Middle frontal gyrus (tissue), 1 donor: Measurements from ENCODE around the gene PTK7.
"Not testable (repeated sequence)": the region's sequence is repeated elsewhere in the genome, so short reads cannot be mapped to it uniquely, and the experiment has no call there.

Source experiments
- DNase-seq: peaks from one replicate; pipeline ENCODE4 v3.0.0-alpha.2; 2015; ENCODE audit warnings: low spot score; ENCODE audit errors: extremely low spot score

Gene PTK7

DNA sequence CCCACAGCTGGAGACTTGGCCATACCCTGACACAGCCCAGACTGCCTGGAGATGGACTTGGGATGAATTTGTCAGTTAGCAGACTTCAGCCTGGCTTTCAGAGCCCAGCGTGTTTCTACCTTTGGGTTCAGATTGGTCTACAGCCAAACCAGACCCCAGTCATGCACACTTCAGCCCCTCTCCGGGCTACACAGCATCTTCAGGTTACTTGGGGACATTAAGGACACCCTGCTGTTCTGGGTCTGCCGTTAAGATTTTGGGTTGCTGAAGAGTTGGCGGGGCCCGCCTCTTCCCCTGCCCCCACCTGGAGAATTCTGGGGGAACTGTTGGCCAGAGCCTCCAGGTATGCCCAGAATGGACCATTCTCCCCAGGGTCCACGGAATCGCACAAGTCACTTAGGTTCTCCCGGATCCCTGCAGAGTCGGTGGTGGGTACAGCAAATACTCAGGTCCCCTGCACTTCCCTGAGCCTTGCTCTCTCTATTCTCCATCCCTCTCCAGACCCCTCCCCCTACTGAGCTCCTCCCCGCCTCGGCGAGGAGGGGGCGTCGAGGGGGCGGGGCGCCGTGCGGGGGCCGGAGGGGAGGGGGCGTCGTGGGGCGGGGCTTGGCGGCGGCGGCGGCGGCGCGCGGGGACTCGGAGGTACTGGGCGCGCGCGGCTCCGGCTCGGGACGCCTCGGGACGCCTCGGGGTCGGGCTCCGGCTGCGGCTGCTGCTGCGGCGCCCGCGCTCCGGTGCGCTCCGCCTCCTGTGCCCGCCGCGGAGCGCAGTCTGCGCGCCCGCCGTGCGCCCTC is at the start of gene PTK7:
Gene PTK7 (plus strand): TSS at position 645 of the 794 bp plus-strand sequence. CDS start 175 bp downstream, outside the sequence.
- DNase-seq, result no peak

DNA sequence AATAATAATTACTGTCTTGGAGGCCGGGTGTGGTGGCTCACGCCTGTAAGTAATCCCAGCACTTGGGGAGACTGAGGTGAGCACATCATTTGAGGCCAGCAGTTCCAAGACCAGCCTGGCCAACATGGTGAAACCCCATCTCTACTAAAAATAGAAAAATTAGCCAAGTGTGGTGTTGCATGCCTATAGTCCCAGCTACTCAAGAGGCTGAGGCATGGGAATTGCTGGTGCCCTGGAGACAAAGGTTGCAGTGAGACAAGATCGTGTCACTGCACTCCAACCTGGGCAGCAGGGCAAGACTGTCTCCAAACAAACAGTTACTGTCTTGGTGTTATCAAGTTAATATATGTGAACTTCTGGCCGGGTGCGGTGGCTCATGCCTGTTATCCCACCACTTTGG is 49.7 kb upstream of the PTK7 start:
- no peak for DNase-seq

DNA sequence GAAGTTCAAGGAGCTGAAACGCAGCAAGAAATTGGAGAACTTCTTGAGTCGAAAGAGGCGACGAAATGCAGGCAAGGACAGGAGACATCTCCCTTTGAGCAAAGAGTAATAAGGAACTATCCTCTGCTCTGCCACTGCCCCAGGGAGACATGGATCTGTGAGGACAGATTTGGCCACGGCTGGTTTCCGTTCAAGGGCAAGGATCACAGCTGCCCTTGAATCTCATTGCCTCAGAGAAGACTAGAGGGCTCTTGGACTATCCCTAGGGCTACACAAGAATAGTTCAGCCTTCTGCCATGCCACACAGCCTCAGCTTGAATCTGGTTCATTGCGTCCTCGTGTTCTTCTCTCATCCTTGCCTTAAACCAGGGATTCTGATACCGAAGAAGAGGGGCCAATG is 47.0 kb upstream of the PTK7 start:
- DNase-seq, result no peak

DNA sequence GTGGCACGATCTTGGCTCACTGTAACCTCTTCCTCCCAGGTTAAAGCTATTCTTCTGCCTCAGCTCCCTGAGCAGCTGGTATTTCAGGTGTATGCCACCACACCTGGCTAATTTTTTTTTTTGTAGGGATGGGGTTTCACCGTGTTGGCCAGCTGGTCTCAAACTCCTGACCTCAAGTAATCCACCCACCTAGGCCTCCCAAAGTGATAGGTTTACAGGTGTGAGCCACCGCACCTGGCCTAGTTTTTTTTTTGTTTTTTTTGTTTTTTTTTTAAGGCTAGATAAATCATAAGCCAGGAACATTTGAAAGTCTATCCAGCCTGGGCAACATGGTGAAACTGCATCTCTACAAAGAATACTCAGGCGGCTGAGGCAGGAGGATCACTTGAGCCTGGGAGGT is 43.8 kb upstream of the PTK7 start:
- DNase-seq, result no peak

DNA sequence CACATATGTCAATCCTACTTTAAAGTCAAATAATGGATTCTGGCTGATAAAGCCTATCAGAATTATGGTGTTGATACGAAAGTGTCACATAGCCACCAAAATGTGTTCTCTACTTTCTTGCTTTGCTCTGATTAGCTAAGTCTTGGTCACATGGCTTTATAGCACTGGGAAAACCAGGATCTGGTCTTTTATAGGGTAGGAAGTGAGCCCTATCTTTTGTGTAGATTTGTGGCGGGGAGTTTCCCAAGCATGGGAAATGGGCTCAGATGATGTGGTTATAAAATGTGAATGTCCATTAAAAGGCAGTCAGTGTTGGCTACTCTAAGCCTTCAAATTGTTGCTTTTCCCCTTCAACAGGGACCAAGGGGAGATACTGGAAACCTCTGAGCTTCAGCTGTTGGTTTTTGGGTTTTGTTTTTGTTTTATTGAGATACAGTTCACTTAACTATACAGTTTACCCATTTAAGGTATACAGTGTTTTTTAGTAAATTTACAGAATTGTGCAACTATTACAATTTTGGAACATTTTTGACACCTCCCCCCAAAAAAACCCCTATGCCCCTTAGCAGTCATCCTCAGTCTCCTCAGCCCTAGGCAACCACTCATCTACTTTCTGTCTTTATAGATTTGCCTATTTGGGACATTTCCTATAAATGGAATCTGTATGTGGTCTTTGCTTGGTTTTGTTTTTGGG is 42.5 kb upstream of the PTK7 start:
- no peak for DNase-seq

DNA sequence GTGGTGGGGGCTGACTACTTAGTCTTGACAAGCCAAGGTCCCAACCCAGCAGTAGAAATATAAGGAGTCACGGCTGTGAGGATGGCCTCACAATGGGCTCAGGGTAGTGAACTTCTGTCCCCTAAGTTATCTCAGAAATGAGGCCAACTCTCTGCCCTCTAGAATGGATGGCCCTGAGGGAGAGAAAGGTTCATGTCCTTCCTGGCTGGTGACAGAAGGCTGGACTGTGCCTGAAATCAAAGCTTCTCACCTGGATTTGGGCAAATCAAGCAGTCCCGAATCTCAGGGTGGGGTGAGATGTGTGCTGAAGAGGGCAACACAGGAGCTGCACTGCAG is 42.0 kb upstream of the PTK7 start:
- no peak for DNase-seq

DNA sequence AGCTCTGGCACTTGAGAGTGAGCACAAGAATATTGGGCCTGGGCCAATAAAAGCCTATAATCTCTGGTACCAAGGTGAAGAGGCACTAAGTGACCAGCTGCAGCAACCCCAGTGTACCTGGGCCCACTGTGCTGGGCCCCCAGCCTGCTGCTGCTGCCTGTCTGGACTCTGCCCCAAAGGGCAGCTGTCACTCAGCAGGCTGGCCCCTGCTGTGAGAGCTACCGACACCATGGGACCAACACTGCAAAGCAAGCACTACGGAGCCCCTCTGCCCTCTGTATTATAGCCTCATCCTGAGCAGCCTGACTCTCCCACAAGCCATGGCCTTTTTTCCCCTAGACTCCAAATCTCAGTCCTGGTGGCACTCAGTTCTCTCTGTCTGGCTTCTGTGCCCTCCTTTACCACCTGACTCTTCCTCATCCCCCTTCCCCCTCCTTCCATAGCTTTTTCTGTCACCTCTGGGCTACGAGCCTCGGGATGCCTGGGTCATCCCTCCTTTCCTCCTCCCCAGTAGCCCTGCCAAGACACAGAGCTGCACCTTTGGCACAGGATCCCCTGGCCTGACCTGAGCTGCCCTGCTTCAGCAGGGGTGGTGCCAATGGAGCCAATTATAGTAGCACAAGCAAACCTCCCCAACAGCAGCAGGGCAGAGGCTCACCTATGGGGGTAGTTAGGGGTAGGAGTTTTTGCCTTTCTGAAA is 40.5 kb upstream of the PTK7 start:
- no peak for DNase-seq

DNA sequence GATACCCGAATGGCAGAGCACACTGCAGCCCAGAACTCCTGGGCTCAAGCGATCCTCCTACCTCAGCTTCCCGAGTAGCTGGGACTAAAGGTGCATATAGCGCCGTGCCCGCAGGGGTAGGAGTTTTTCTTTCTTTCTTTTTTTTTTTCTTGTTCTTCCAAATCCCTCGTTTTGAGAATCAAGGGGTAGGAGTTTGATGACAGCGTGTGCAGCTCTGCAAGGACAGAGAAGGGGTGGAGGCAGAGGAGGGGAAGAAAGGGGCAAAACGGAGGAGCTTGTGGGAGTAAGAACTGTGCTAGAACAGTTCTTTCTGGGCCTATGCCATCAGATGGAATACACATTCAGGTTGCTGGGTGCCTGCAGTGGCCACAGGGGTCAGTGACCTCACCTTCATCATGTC is 39.4 kb upstream of the PTK7 start:
- no peak for DNase-seq

DNA sequence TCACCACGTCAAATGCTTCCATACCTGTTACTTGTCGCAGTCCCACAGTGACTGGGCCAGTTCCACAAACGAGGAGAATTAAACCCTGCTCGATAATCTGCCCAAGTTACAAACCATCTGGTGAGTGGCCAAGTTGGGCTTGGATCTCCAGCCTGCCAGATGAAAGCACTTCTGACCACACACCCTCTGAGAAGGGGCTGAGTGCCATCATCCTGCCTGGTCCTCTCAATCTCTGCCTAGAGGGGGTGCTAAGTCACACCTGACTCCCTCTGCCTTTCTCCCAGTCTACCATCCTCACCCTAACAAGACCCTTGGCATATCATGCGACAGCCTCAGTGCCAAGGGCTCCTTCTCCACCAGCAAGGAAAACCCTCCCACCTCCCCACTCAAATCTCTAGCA is 38.9 kb upstream of the PTK7 start:
- DNase-seq, result no peak

DNA sequence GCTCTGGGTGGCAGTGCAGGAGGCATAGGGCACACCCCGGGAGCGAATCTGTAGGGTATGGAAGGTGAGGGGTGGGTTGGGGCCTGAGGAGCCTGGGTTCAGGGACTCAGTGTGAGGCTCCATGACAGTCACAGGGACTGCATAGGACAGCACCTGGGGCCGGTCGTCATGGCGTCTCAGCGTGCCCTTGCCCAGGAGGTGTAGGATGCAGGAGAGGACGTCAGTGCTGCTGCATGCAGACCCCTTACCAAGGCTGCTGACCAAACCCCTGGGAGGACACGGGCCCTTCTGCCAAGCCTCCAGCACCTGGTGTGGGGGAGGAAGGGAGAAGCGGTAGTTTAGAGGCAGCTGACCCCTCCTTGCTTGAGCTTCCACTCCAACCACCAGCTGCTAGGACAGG is 38.4 kb upstream of the PTK7 start:
- no peak for DNase-seq

DNA sequence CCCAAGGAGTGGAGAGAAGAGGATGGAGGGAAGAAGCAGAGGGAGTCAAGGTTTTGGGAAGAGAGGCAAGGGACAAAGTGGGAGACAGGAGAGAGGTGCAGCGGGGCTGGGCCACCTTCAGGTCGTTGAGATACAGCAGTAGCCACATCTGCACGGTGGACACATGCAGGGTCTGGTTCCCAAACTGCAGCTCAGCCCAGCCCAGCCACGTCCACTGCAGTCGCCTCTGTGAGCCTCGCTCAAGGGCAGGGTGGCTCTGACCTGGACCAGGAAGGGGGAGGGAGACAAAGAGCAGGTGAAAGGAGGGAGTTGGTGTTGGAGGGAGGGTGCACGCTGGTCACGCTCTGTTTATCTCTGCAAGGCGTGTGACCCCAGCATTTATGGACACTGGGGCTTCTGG is 37.4 kb upstream of the PTK7 start:
- no peak for DNase-seq

DNA sequence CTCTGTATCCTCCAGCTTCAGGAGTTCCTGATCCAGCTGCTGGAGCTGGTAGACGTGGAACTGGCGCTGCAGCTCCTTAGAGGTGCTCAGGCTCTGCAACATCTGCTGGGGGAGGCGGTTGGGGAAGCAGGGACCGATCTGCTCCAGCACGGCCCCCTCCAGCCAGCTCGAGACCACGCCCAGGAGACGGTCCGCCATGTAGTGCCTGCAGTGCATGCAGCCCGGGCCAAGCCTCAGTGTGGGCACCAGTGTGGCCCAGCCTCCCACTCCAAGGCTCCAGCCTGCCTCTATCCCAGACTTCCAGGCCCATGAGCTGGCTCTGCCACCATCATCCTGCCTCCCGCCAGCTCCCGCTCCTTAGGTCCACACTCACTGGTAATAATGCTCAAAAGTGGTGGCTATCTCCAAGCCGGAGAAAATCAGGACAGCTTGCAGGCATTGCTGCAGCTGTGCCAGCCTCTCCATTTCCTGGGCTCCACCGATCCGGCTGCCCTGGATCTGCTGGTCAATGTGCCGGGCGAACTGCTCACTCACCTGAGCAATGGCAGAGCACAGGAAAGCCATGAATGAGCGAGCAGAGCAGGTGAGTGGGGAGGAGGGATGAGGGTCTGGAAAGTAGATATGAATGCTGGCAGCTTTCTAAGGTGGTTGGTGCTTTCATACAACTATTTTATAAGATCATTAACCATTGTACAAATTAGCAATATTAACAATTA is 35.4 kb upstream of the PTK7 start:
- no peak for DNase-seq

DNA sequence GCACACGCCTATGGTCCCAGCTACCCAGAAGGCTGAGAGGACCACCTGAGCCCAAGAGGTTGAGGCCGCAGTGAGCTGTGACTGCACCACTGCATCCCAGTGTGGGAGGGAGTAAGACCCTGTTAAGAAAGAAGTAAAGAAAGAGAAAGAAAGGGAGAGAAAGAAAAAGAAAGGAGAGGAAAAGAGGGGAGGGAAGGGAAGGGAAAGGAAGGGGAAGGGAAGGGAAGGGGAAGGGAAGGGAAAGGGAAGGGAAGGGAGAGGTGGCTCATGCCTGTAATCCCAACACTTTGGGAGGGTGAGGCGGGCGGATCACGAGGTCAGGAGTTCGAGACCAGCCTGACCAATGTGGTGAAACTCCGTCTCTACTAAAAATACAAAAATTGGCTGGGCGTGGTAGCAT is 34.6 kb upstream of the PTK7 start:
- not testable (repeated sequence) for DNase-seq

DNA sequence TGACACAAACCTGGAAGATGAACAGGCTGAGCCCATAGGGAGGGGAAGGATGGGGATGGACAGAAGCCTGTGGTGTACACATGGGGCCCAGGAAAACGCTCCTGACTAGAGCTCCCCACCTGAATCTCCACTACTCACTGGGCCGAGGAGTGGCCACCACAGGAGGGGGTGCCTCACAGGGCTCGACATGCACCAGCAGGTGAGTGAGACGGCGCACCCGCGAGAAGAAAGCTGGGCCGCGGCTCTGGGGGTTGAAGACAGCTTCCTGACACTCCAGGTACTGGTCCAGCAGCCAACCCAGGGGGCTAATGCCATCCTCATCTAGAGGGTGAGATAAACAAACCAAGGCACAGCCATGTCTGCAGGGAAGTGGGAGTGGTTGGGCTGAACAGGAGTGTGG is 32.8 kb upstream of the PTK7 start:
- DNase-seq, result no peak

DNA sequence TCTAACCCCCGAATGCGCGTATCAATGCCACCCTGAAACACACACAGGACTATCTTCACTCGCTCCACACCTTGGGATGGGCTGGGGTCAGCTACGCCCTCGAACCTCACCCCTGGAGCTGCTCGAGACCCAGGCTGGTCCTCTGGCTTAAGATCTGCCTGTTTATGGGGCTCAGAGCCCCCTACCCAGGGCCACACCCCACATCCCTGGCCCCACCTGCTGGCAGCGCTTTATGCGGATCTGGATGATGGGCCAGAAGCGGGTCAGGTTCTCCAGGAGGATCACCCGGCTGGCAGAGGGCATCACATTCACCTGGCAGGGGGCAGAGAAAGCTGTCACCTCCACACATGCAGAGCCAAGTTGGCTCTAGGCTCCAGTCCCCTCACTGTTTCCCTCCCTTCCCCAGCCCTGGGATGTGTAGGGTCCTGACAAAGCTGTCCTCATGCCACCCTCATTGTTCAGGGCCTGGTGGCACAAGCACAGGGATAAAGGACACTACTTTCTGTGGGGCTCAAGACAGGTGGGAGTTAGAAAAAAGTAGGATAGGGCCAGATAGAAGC is 30.7 kb upstream of the PTK7 start:
- DNase-seq, result no peak

DNA sequence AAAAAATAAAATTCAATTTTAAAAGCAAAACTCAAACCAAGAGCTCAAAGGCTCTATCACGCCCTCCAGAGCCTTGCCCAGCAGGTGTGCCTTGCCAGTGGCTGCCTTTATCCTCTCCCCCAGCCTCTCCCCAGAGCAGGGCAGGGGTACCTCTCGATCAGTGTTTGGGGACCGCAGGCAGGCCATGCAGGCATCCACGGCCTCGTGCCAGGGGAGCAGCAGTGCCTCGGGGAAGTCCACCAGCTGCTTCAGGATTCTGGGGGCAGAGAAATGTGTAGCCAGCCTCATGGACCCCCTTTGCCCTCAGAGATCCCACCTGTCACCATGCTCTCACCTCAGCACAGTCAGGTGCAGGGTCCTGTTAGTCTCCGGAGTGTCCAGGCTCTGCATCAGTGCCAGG is 28.1 kb upstream of the PTK7 start:
- DNase-seq, result no peak

DNA sequence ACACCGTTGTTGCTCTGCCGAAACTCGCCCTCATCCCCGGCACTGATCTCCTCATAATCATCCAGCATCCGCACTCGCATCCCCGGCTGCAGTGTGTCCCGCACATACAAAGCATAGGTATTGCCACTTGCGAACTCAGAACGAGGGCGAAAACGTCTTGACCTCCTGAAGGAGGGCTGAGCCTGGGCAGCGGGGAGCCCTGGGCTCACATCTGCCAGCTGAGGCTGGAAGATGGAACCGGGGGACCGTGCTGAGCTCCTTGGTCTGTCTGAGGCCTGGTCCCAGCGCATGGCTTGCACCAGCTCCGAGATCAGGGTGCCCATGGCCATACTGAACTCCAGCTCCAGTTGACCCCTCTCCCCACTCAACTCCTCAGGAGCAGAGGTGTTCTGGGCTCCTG is 25.1 kb upstream of the PTK7 start:
- no peak for DNase-seq

DNA sequence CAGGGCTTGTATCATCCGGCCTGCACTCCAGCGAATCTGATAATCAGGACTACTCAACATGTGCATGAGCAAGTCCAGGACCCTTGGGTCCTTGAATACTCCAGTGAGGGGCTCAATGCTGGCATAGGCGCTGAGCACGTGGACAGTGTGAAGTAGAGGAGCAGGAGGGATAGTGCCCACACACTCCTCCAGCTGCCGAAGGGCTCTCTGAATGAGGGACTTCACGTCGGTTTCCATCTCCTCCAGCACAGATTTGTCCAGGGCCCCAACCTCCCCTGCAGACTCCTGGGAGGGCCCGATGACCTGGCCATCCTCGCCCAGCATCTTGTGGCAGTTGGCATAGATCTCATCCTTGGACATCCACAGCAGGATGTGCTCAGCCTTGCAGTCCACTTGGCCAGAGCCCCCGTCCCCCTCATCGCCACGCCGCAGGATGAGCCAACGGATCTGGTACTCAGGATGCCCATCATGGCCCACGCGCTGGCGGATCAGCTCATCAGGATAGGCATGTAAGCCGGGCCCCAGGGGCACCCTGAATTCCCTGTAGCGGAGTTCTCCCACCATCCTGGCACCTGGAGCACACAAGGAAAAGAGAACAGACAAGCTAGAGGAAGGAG is 23.8 kb upstream of the PTK7 start:
- no peak for DNase-seq

DNA sequence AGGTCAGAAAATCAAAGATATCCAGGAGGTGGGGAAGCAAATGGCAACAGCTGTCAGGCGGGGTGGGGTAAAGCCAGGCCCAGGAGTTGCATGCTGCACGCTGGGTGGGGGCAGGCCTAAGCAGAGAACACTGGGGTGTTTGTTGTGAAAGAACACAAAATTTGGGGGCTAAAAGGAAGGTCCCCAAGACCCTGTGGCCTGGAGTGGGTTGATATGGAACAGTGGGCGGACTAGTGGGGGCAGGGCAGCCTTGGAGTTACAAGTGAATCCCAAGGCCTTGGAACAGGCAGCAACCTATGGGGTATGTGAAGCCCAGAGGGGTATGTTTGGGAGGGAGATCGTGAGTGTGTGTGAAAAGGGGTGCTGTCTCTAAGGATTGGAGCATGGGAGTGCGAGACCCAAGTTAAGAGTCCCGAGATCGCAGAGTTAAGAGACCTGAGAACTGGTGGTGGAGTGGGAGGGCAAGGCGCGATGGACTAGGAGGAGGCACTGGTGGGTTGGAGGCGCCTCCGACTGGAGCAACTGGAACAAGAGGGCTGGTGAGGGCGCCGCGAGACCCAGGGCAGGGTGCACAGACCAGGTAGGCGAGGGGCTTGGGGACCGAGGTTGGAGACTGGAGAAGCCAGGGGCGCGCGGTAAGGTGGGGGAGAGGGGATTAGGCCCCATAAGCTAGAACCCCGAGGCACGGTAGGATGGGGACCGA is 23.1 kb upstream of the PTK7 start:
- no peak for DNase-seq

DNA sequence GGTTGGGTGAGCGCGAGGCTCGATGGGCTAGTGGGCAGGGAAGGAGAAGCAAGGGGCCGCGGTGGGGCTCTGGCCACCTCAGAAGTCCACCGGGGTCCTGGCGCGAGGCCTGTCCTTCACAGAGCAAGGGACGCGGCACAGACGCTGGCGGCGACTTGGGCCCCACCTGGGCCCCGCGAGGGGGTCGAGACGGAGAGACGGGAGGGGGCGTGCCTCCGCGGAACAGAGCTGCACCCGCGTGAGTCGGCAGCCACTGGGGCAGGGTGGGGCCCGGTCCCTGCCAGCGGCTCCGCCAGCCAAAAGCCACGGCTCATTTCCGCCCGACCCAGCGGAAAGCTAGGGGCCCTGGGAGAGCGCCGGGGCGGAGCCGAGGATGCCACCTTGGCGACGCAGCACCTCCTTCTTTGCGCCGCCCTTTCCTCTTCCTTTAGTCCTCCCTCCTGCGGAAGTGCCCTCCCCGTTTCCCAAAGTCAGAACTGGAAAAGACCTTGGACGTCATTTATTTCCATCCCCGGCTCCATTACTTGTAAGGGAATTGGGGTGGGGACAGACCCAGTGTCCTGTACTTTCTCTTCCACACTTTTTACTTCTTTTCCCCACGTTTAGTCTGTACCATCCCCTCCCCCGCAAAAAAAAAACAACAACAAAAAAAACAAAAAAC is 22.4 kb upstream of the PTK7 start, which contains the start of gene CUL7:
Gene CUL7 (minus strand): TSS at position 307 of the 661 bp plus-strand sequence. CDS start 1,063 bp downstream, outside the sequence.
- peak; percentile 81 for DNase-seq
